IMR-90 (cell line): Measurements from ENCODE around the gene ACTR10. TPM values are rescaled to one million over a fixed set of nuclear protein-coding genes. Genes with fewer than 3 reads are reported as not detected.

Experiments used
- ATAC-seq: fragments of 200-7000 bp; cut with Tn5 transposase; 2 replicates; pipeline ENCODE4 v1.9.1; 2020; ENCODE audit warnings: low read depth, mild to moderate bottlenecking, moderate library complexity
- BruUV-seq: library from RNA; stranded (reverse); fragments of 400-500 nt; replicated peaks from 2 replicates; lab custom pipeline; 2021; lab: Mats Ljungman, UMichigan
- CTCF ChIA-PET: fragments of 300-600 bp; formaldehyde crosslinking; extraction: SDS; loops from one replicate; lab custom pipeline; 2021; ENCODE audit warnings: antibody characterized with exemption; lab: Yijun Ruan, JAX
- POLR2A ChIA-PET: fragments of 300-600 bp; sonication (Branson Sonifier 250); formaldehyde crosslinking; loops from one replicate; lab custom pipeline; 2022; ENCODE audit warnings: antibody characterized with exemption; ENCODE audit not compliant: unreplicated experiment; lab: Charles Lee
- DNase-seq: peaks from one replicate; pipeline ENCODE4 v3.0.0; 2013
- H2AFZ ChIP-seq: replicated peaks from 2 replicates; pipeline ENCODE3; 2013; ENCODE audit warnings: low read length, mild to moderate bottlenecking; ENCODE audit not compliant: poor library complexity
- H2AK5ac ChIP-seq: 2 replicates; pipeline ENCODE4 v1.6.1; 2013; ENCODE audit warnings: low read depth, low read length, inconsistent platforms
- H2AK9ac ChIP-seq: replicated peaks from 2 replicates; pipeline ENCODE3; 2013; ENCODE audit warnings: mild to moderate bottlenecking, low read depth, low read length, moderate library complexity; ENCODE audit not compliant: poor library complexity
- H2BK120ac ChIP-seq: 2 replicates; pipeline ENCODE4 v1.6.1; 2013; ENCODE audit warnings: low read depth, low read length, inconsistent platforms
- H2BK15ac ChIP-seq: 3 replicates; pipeline ENCODE4 v1.6.1; 2013; ENCODE audit warnings: low read depth, low read length, inconsistent platforms
- H2BK20ac ChIP-seq: 2 replicates; pipeline ENCODE4 v1.6.1; 2013; ENCODE audit warnings: low read depth, mild to moderate bottlenecking, inconsistent platforms, low read length, moderate library complexity
- H2BK5ac ChIP-seq: 2 replicates; pipeline ENCODE4 v1.6.1; 2013; ENCODE audit warnings: mild to moderate bottlenecking, low read depth, low read length, inconsistent platforms; ENCODE audit not compliant: poor library complexity, severe bottlenecking
- H3K14ac ChIP-seq: replicated peaks from 2 replicates; pipeline ENCODE4 v1.6.1; 2013; ENCODE audit warnings: low read depth, low read length, inconsistent platforms
- H3K18ac ChIP-seq: 2 replicates; pipeline ENCODE4 v1.6.1; 2013; ENCODE audit warnings: low read depth, low read length, control low read depth
- H3K23ac ChIP-seq: 2 replicates; pipeline ENCODE4 v1.6.1; 2013; ENCODE audit warnings: low read depth, low read length, inconsistent platforms
- H3K27ac ChIP-seq: 2 replicates; pipeline ENCODE4 v1.5.1; 2013; ENCODE audit warnings: mild to moderate bottlenecking, control low read depth, low read length; ENCODE audit not compliant: insufficient read depth
- H3K27me3 ChIP-seq: 2 replicates; pipeline ENCODE4 v1.6.1; 2013; ENCODE audit warnings: low read length; ENCODE audit not compliant: control insufficient read depth, insufficient read depth
- H3K36me3 ChIP-seq: 2 replicates; pipeline ENCODE4 v1.6.1; 2013; ENCODE audit warnings: low read length, mixed read lengths; ENCODE audit not compliant: control insufficient read depth, insufficient read depth
- H3K4ac ChIP-seq: 2 replicates; pipeline ENCODE4 v1.6.1; 2013; ENCODE audit warnings: low read depth, low read length, inconsistent platforms
- H3K4me1 ChIP-seq: 2 replicates; pipeline ENCODE4 v1.6.1; 2013; ENCODE audit warnings: low read length, mixed read lengths; ENCODE audit not compliant: control insufficient read depth, insufficient read depth
- H3K4me2 ChIP-seq: 2 replicates; pipeline ENCODE4 v1.6.1; 2013; ENCODE audit warnings: low read depth, mild to moderate bottlenecking, control low read depth, low read length, moderate library complexity
- H3K4me3 ChIP-seq: 2 replicates; pipeline ENCODE4 v1.5.1; 2013; ENCODE audit warnings: low read depth, mild to moderate bottlenecking, control low read depth, low read length, moderate library complexity; ENCODE audit not compliant: insufficient read depth
- H3K56ac ChIP-seq: 2 replicates; pipeline ENCODE4 v1.6.1; 2013; ENCODE audit warnings: low read length, inconsistent platforms; ENCODE audit not compliant: insufficient read depth; ENCODE audit errors: extremely low read depth
- H3K79me1 ChIP-seq, 2 experiments: 2 replicates each; pipeline ENCODE4 v1.6.1; 2013; ENCODE audit warnings: low read length in 2 of 2, inconsistent platforms in 1 of 2, low read depth in 1 of 2
- H3K9ac ChIP-seq: 2 replicates; pipeline ENCODE4 v1.6.1; 2013; ENCODE audit warnings: low read depth, low read length, control low read depth
- H3K9me1 ChIP-seq: 2 replicates; pipeline ENCODE4 v1.6.1; 2013; ENCODE audit warnings: low read length, inconsistent platforms; ENCODE audit not compliant: insufficient read depth
- H3K9me3 ChIP-seq: 2 replicates; pipeline ENCODE4 v1.6.1; 2013; ENCODE audit warnings: low read length; ENCODE audit not compliant: control insufficient read depth, insufficient read depth
- H4K20me1 ChIP-seq: 2 replicates; pipeline ENCODE4 v1.6.1; 2013; ENCODE audit warnings: low read length, inconsistent platforms; ENCODE audit not compliant: insufficient read depth
- H4K5ac ChIP-seq: 2 replicates; pipeline ENCODE4 v1.6.1; 2013; ENCODE audit warnings: mild to moderate bottlenecking, low read depth, low read length, control low read depth
- H4K8ac ChIP-seq, 2 experiments: 2 replicates each; pipeline ENCODE4 v1.6.1; 2013; ENCODE audit warnings: low read depth in 2 of 2, low read length in 2 of 2, control low read depth in 1 of 2, inconsistent platforms in 1 of 2
- H4K91ac ChIP-seq: 2 replicates; pipeline ENCODE4 v1.6.1; 2013; ENCODE audit warnings: low read depth, low read length, inconsistent platforms; ENCODE audit not compliant: insufficient read depth
- BHLHE40 ChIP-seq: fragments of 150-350 bp; IDR thresholded peaks from 2 replicates; pipeline ENCODE4 v1.6.1; 2016; ENCODE audit warnings: mild to moderate bottlenecking, low read depth, low read length
- CHD1 ChIP-seq: IDR thresholded peaks from 2 replicates; pipeline ENCODE4 v1.6.1; 2012; ENCODE audit warnings: low read depth, low read length, improper control_type of control experiment
- NFE2L2 ChIP-seq: fragments of 150-350 bp; IDR thresholded peaks from 2 replicates; pipeline ENCODE4 v1.6.1; 2016; ENCODE audit warnings: low read depth, mild to moderate bottlenecking, low read length
- SMC3 ChIP-seq: fragments of 150-350 bp; IDR thresholded peaks from 2 replicates; pipeline ENCODE4 v1.6.1; 2016; ENCODE audit warnings: low read depth, mild to moderate bottlenecking, antibody characterized with exemption, low read length, moderate library complexity
- USF2 ChIP-seq: fragments of 150-350 bp; IDR thresholded peaks from 2 replicates; pipeline ENCODE4 v1.6.1; 2017; ENCODE audit warnings: mild to moderate bottlenecking, antibody characterized with exemption, low read length, low read depth
- WGBS, 2 experiments: methylation state at CpG; one replicate each; pipeline versions ENCODE4 v1.1.5 to v1.1.7; 2013; ENCODE audit warnings: missing lambda C conversion rate in 2 of 2; ENCODE audit not compliant: insufficient read length in 1 of 2; ENCODE audit errors: extremely low coverage in 2 of 2; 5-methylcytosine and 5-hydroxymethylcytosine counted together
- dilution Hi-C: fragments of 300-500 bp; cut with HindIII; formaldehyde crosslinking; loops from one replicate; pipeline ENCODE4 v1.14.3; 2018; ENCODE audit warnings: low sequenced_read_pairs; ENCODE audit not compliant: unreplicated experiment
- in situ Hi-C: fragments of 300-500 bp; cut with MboI; formaldehyde crosslinking; loops from 3 replicates; pipeline ENCODE4 v1.14.3; 2019; ENCODE audit warnings: low sequenced_read_pairs, inconsistent platforms, mixed read lengths
- intact Hi-C: fragments of 100-400 bp; cut with micrococcal nuclease; formaldehyde crosslinking; loops from 2 replicates; pipeline ENCODE4 v1.10.0; 2022
- polyA plus RNA-seq, 3 experiments: library from polyadenylated mRNA; depleted of rRNA; stranded (reverse); fragments of >200 nt; gene quantifications; 2 replicates each; pipeline ENCODE4 v1.2.3, GENCODE V29; 2012; ENCODE audit warnings: low replicate concordance in 1 of 3
- total RNA-seq: library from RNA; depleted of rRNA; stranded (reverse); fragments of >200 nt; gene quantifications from 2 replicates; pipeline ENCODE4 v1.2.3, GENCODE V29; 2012
- TF ChIP-seq, protein P1 (sequence below): fragments of 150-350 bp; IDR thresholded peaks from 2 replicates; pipeline ENCODE4 v1.6.1; 2016; ENCODE audit warnings: low read depth, mild to moderate bottlenecking, low read length, moderate library complexity, borderline replicate concordance
- TF ChIP-seq, protein P2 (sequence below): conservative IDR thresholded peaks from 2 replicates; pipeline ENCODE4 v1.5.1; 2012; ENCODE audit warnings: mild to moderate bottlenecking, low read depth, low read length, improper control_type of control experiment

The ACTR10 gene
- total and polyA plus RNA-seq, 2 of the 4 experiments (the other 2 are of a cell fraction), result 71.0 to 71.7 TPM

DNA sequence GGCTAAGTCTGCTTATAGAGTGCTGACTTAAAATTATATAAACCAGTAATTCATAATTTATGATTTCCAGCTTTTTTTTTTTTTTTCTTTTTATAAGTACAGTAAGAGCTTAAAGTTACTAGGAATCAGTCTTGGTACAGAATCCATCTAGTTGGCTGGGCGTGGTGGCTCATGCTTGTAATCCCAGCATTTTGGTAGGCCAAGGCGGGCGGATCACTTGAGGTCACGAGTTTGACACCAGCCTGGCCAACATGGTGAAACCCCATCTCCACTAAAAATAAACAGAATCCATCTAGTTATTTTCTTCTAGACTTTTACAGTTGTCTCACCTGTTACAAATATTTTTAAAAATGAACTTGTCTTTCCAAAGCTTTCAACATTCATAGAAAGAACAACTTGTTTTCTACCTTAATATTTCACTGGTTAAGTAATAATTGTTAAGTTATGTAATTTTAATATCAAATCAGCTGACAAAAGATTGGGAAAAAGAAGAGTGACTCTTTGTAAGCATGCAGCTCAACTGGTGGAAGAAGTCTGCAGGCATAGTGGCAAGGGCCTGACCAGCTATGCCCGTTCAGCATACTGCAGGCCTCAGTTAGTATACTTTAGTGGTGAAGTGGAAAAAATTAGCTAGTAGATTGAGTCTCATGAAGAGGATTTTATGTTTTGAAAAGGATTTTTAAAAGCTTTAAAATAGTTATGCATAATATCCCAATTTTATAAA is 27.3 kb downstream of the ACTR10 start:
- no peak overlapping the region for H2BK5ac ChIP-seq
- H3K27me3 ChIP-seq, result no peaks in the 10 kb centered on the region
- H4K8ac ChIP-seq, result no peak overlapping the region
- H2AFZ ChIP-seq, result no peak overlapping the region
- H4K5ac ChIP-seq, result no peak overlapping the region
- no peak overlapping the region for H3K18ac ChIP-seq
- ChIA-PET POLR2A (no interaction called here), CTCF (no interaction called here)
- H2BK120ac ChIP-seq, result no peak overlapping the region
- H3K23ac ChIP-seq, result no peak overlapping the region
- DNase-seq (no peak), ATAC-seq (no peak)
- H3K79me1 ChIP-seq, result peaks cover 0 to 7% of the 10 kb centered on the region in 2 experiments; a peak in 1 of 4 replicates
- no peak overlapping the region for H3K56ac ChIP-seq
- in situ Hi-C loops (loop anchor here (25.0 kb wide), 1 partner anchor 965 kb away; the partner anchor contains the start of genes AP5M1 and EXOC5), dilution Hi-C loops (no loop called here), intact Hi-C loops (no loop called here)
- H3K4me3 ChIP-seq, result no peak overlapping the region
- H3K9me3 ChIP-seq, result no peaks in the 10 kb centered on the region
- H3K4ac ChIP-seq, result no peak overlapping the region
- H3K27ac ChIP-seq, result no peak overlapping the region
- H2BK20ac ChIP-seq, result no peak overlapping the region
- H2AK5ac ChIP-seq, result no peak overlapping the region
- H3K14ac ChIP-seq, result no peak overlapping the region
- 100% methylated on average over 4 of the region's 5 CpGs; no CpG with 5 or more reads in 1 of the 2 experiments for WGBS, 2 experiments
- no peak overlapping the region for H3K4me2 ChIP-seq
- H2BK15ac ChIP-seq, result no peak overlapping the region
- no peak overlapping the region for H3K9ac ChIP-seq
- no peaks in the 10 kb centered on the region for H3K9me1 ChIP-seq
- no peaks in the 10 kb centered on the region for H4K20me1 ChIP-seq
- H4K91ac ChIP-seq, result no peak overlapping the region
- H2AK9ac ChIP-seq, result no peak overlapping the region
- H3K36me3 ChIP-seq, result peaks cover 29% of the 10 kb centered on the region
- no peaks in the 10 kb centered on the region for H3K4me1 ChIP-seq
- TF ChIP-seq, protein P1, sequence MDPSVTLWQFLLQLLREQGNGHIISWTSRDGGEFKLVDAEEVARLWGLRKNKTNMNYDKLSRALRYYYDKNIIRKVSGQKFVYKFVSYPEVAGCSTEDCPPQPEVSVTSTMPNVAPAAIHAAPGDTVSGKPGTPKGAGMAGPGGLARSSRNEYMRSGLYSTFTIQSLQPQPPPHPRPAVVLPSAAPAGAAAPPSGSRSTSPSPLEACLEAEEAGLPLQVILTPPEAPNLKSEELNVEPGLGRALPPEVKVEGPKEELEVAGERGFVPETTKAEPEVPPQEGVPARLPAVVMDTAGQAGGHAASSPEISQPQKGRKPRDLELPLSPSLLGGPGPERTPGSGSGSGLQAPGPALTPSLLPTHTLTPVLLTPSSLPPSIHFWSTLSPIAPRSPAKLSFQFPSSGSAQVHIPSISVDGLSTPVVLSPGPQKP, result no peak
- TF ChIP-seq, protein P2, sequence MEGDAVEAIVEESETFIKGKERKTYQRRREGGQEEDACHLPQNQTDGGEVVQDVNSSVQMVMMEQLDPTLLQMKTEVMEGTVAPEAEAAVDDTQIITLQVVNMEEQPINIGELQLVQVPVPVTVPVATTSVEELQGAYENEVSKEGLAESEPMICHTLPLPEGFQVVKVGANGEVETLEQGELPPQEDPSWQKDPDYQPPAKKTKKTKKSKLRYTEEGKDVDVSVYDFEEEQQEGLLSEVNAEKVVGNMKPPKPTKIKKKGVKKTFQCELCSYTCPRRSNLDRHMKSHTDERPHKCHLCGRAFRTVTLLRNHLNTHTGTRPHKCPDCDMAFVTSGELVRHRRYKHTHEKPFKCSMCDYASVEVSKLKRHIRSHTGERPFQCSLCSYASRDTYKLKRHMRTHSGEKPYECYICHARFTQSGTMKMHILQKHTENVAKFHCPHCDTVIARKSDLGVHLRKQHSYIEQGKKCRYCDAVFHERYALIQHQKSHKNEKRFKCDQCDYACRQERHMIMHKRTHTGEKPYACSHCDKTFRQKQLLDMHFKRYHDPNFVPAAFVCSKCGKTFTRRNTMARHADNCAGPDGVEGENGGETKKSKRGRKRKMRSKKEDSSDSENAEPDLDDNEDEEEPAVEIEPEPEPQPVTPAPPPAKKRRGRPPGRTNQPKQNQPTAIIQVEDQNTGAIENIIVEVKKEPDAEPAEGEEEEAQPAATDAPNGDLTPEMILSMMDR, result no peak
- no peak for TF ChIP-seq BHLHE40
- no peak for TF ChIP-seq CHD1
- TF ChIP-seq SMC3, result no peak
- TF ChIP-seq USF2, result no peak
- no peak for TF ChIP-seq NFE2L2
- BruUV-seq, result no TSS peak
